Liver (tissue), 9 donors: ENCODE measurements around the gene NLRP12. TPM values are rescaled to one million over a fixed set of nuclear protein-coding genes. Genes with fewer than 3 reads are reported as not detected.
"Not testable (repeated sequence)": the region's sequence is repeated elsewhere in the genome, so short reads cannot be mapped to it uniquely, and the experiment has no call there.

Source experiments
- DNase-seq: peaks from one replicate; pipeline ENCODE4 v3.0.0-alpha.2; 2017; ENCODE audit warnings: low spot score
- H3K27ac ChIP-seq, 2 donors: one replicate each; pipeline ENCODE4 v1.7.0; 2013; ENCODE audit warnings: inconsistent platforms in 2 of 2, low read length in 2 of 2, control low read depth in 1 of 2, low read depth in 1 of 2, mild to moderate bottlenecking in 1 of 2
- H3K27me3 ChIP-seq, 4 donors: one replicate each; pipeline versions ENCODE4 v1.6.1 to v1.7.0; 2013; ENCODE audit warnings: low read length in 3 of 4, inconsistent platforms in 1 of 4, mild to moderate bottlenecking in 1 of 4, moderate library complexity in 1 of 4; ENCODE audit not compliant: control insufficient read depth in 4 of 4, insufficient read depth in 4 of 4
- H3K36me3 ChIP-seq, 4 donors: one replicate each; pipeline versions ENCODE4 v1.6.1 to v1.7.0; 2013; ENCODE audit warnings: low read length in 3 of 4, mild to moderate bottlenecking in 3 of 4, low read depth in 1 of 4, moderate library complexity in 1 of 4; ENCODE audit not compliant: control insufficient read depth in 4 of 4, insufficient read depth in 3 of 4
- H3K4me1 ChIP-seq, 4 donors: one replicate each; pipeline versions ENCODE4 v1.6.1 to v1.7.0; 2013; ENCODE audit warnings: low read length in 3 of 4, mild to moderate bottlenecking in 3 of 4, moderate library complexity in 1 of 4; ENCODE audit not compliant: control insufficient read depth in 4 of 4, insufficient read depth in 4 of 4
- H3K4me3 ChIP-seq, 3 donors: one replicate each; pipeline versions ENCODE4 v1.6.1 to v1.7.0; 2013; ENCODE audit warnings: low read length in 3 of 3, control low read depth in 1 of 3, low read depth in 1 of 3, mild to moderate bottlenecking in 1 of 3
- H3K9ac ChIP-seq, 2 donors: one replicate each; pipeline ENCODE4 v1.7.0; 2013; ENCODE audit warnings: low read length in 2 of 2, mild to moderate bottlenecking in 2 of 2, moderate library complexity in 2 of 2, control low read depth in 1 of 2, low read depth in 1 of 2
- H3K9me3 ChIP-seq, 4 donors: one replicate each; pipeline versions ENCODE4 v1.6.1 to v1.7.0; 2013; ENCODE audit warnings: low read length in 3 of 4; ENCODE audit not compliant: control insufficient read depth in 4 of 4
- ATF3 ChIP-seq: IDR thresholded peaks from 2 replicates; pipeline ENCODE4 v1.6.1; 2016; ENCODE audit warnings: antibody characterized with exemption
- EGR1 ChIP-seq, 2 donors: IDR thresholded peaks; 2 replicates each; pipeline ENCODE4 v1.6.1; 2016 to 2018; ENCODE audit warnings: antibody characterized with exemption in 2 of 2, low read depth in 2 of 2
- FOXA1 ChIP-seq: IDR thresholded peaks from 2 replicates; pipeline ENCODE4 v1.6.1; 2016; ENCODE audit warnings: antibody characterized with exemption
- FOXA2 ChIP-seq: IDR thresholded peaks from 2 replicates; pipeline ENCODE4 v1.6.1; 2016; ENCODE audit warnings: antibody characterized with exemption
- GABPA ChIP-seq, 2 donors: IDR thresholded peaks in 1 of 2; conservative IDR thresholded peaks in 1 of 2; 2 replicates each; pipeline ENCODE4 v1.6.1; 2016; ENCODE audit warnings: antibody characterized with exemption in 2 of 2, mild to moderate bottlenecking in 1 of 2, moderate library complexity in 1 of 2
- HNF4A ChIP-seq, 2 donors: conservative IDR thresholded peaks; 2 replicates each; pipeline ENCODE4 v1.6.1; 2016; ENCODE audit warnings: antibody characterized with exemption in 2 of 2, mild to moderate bottlenecking in 2 of 2
- HNF4G ChIP-seq: IDR thresholded peaks from 2 replicates; pipeline ENCODE4 v1.6.1; 2016; ENCODE audit warnings: antibody characterized with exemption
- JUND ChIP-seq, 2 donors: IDR thresholded peaks; 2 replicates each; pipeline ENCODE4 v1.6.1; 2016; ENCODE audit warnings: antibody characterized with exemption in 2 of 2
- NR2F2 ChIP-seq: IDR thresholded peaks from 2 replicates; pipeline ENCODE4 v1.6.1; 2016; ENCODE audit warnings: antibody characterized with exemption
- RAD21 ChIP-seq, 2 donors: IDR thresholded peaks; 2 replicates each; pipeline ENCODE4 v1.6.1; 2016; ENCODE audit warnings: antibody characterized with exemption in 2 of 2, mild to moderate bottlenecking in 2 of 2
- REST ChIP-seq: IDR thresholded peaks from 2 replicates; pipeline ENCODE4 v1.6.1; 2016; ENCODE audit warnings: antibody characterized with exemption, mild to moderate bottlenecking
- RXRA ChIP-seq, 2 donors: IDR thresholded peaks; 2 replicates each; pipeline ENCODE4 v1.6.1; 2017 to 2018; ENCODE audit warnings: antibody characterized with exemption in 2 of 2, mild to moderate bottlenecking in 1 of 2
- SP1 ChIP-seq: IDR thresholded peaks from 2 replicates; pipeline ENCODE4 v1.6.1; 2018; ENCODE audit warnings: antibody characterized with exemption, mild to moderate bottlenecking
- TAF1 ChIP-seq: conservative IDR thresholded peaks from 2 replicates; pipeline ENCODE4 v1.6.1; 2016; ENCODE audit warnings: antibody characterized with exemption, mild to moderate bottlenecking
- YY1 ChIP-seq: IDR thresholded peaks from 2 replicates; pipeline ENCODE4 v1.6.1; 2016; ENCODE audit warnings: antibody characterized with exemption, mild to moderate bottlenecking
- ZBTB33 ChIP-seq: IDR thresholded peaks from 2 replicates; pipeline ENCODE4 v1.6.1; 2016; ENCODE audit warnings: antibody characterized with exemption
- WGBS: extraction: QIAGEN DNeasy Blood & Tissue Kit; methylation state at CpG from one replicate; pipeline ENCODE4 v1.1.7; 2013; 5-methylcytosine and 5-hydroxymethylcytosine counted together
- polyA plus RNA-seq, 2 donors: library from polyadenylated mRNA; stranded (reverse) in 1 of 2; unstranded in 1 of 2; fragments of 200-250 nt in 1 of 2; fragments of >200 nt in 1 of 2; fragmentation: Nextera tagmentation in 1 of 2; extraction: Ambion mirVana in 1 of 2; gene quantifications; one replicate each; pipeline versions ENCODE4 v1.2.1 to v1.2.3, GENCODE V29; 2013 to 2015
- total RNA-seq, 2 donors: library from RNA; depleted of rRNA; stranded (reverse); fragments of >200 nt; gene quantifications; one replicate each; pipeline ENCODE4 v1.2.3, GENCODE V29; 2014
- donor health status: healthy.
- donor health status: healthy.
- donor health status: healthy.
- donor health status: healthy.
- donor health status: healthy.

The NLRP12 gene
- total and polyA plus RNA-seq, 4 donors: 0.10 to 1.8 (median 0.58) TPM

- Histone ChIP-seq H3K4me3 (no peak overlapping the region), H3K4me1 (peaks cover 0 to 18% (median 8%) of the 10 kb centered on the region in 4 donors), H3K9me3 (no peaks in the 10 kb centered on the region), H3K27ac (peak overlapping the region; percentile 41 to 49), H3K36me3 (peaks cover 3 to 15% (median 9%) of the 10 kb centered on the region in 4 donors), H3K27me3 (no peaks in the 10 kb centered on the region), H3K9ac (no peak overlapping the region)
- no peak for TF ChIP-seq FOXA1
- TF ChIP-seq HNF4A (conservative IDR thresholded peaks at IDR 0.05): no peak
- no peak for TF ChIP-seq REST
- no peak for TF ChIP-seq HNF4G
- no peak for TF ChIP-seq YY1
- no peak for TF ChIP-seq NR2F2
- no peak for TF ChIP-seq GABPA (IDR thresholded peaks at IDR 0.05 in 1 of 2, conservative IDR thresholded peaks at IDR 0.05 in 1 of 2)
- TF ChIP-seq FOXA2: no peak
- TF ChIP-seq RXRA (IDR thresholded peaks at IDR 0.05): no peak
- no peak for TF ChIP-seq TAF1
- no peak for TF ChIP-seq JUND (IDR thresholded peaks at IDR 0.05)
- no peak for TF ChIP-seq SP1
- no peak for DNase-seq
- 67% methylated on average over 5 of the region's 5 CpGs for WGBS
Measured at GRCh38 chr19:53870485-53870844, 46.4 kb upstream of the NLRP12 start.

GRCh38 chr19:53869805-53870484 lies 45.8 kb upstream of the NLRP12 start:
- not testable (repeated sequence) for DNase-seq, H3K27me3 ChIP-seq, H3K9me3 ChIP-seq, H3K9ac ChIP-seq
- WGBS: 4% methylated on average over 24 of the region's 24 CpGs
- Histone ChIP-seq H3K27ac (peak overlapping the region; percentile 72 to 80), H3K4me1 (peaks cover 0 to 18% (median 8%) of the 10 kb centered on the region in 4 donors), H3K4me3 (peak overlapping the region; percentile 44 to 71 (median 45)), H3K36me3 (peaks cover 3 to 15% (median 9%) of the 10 kb centered on the region in 4 donors)

GRCh38 chr19:53868892-53869804 lies 45.0 kb upstream of the NLRP12 start:
- peaks cover 3 to 21% (median 12%) of the 10 kb centered on the region in 4 donors for H3K4me1 ChIP-seq
- peak overlapping the region; percentile 72 to 80 for H3K27ac ChIP-seq
- under 1% methylated on average over 75 of the region's 75 CpGs for WGBS
- TF ChIP-seq FOXA2 (no peak), GABPA (IDR thresholded peaks at IDR 0.05 in 1 of 2, conservative IDR thresholded peaks at IDR 0.05 in 1 of 2) (peak; percentile 34 to 64), NR2F2 (peak; percentile 49), HNF4G (no peak), EGR1 (IDR thresholded peaks at IDR 0.05; ENCODE audit: low read depth in 2 of 2) (peak; percentile 87 to 96), YY1 (peak; percentile 19), RAD21 (IDR thresholded peaks at IDR 0.05) (no peak), ATF3 (no peak), ZBTB33 (no peak), REST (no peak), SP1 (peak; percentile 73)

More at GRCh38 chr19:53868892-53869804, 45.0 kb upstream of the NLRP12 start:
- peaks cover 2 to 9% (median 4%) of the 10 kb centered on the region in 4 donors for H3K36me3 ChIP-seq
- H3K9ac ChIP-seq: peak overlapping the region in 1 of 2 donors; percentile 50
- DNase-seq: peak; percentile 83
- H3K4me3 ChIP-seq: peak overlapping the region; percentile 44 to 71 (median 47)
- no peaks in the 10 kb centered on the region for H3K9me3 ChIP-seq
- no peaks in the 10 kb centered on the region for H3K27me3 ChIP-seq
